ENCODE measurements around the gene PTPRM. TPM values are rescaled to one million over a fixed set of nuclear protein-coding genes. Genes with fewer than 3 reads are reported as not detected.

PTPRM gene
- total RNA-seq, 1 experiment from 2014 or later: 14.5 TPM

- TF ChIP-seq YY1 (IDR thresholded peaks at IDR 0.05; ENCODE audit: extremely low read depth, insufficient replicate concordance, low read depth, low read length): no peak
Observed at GRCh38 chr18:8229787-8230186, 662.7 kb downstream of the PTPRM start (continued).

- H2AFZ ChIP-seq (ENCODE audit: low read depth, low read length, poor library complexity, severe bottlenecking): no peak overlapping the region
- TF ChIP-seq ZBTB33 (IDR thresholded peaks at IDR 0.05; ENCODE audit: extremely low read depth, insufficient replicate concordance, low read length): no peak
- TF ChIP-seq YY1 (IDR thresholded peaks at IDR 0.05; ENCODE audit: extremely low read depth, insufficient replicate concordance, low read depth, low read length): no peak
- H4K20me1 ChIP-seq (ENCODE audit: insufficient read depth): no peaks in the 10 kb centered on the region
- ChIA-PET CTCF (no interaction called here), RAD21 (ENCODE audit: low non-redundant PET in 1 of 2, low total read pairs in 2 of 2, uncharacterized antibody in 2 of 2, unreplicated experiment in 2 of 2) (no interaction called here), POLR2A (no interaction called here)
- BruUV-seq (replicated peaks): no TSS peak
- H3K4me2 ChIP-seq (ENCODE audit: low read length): no peak overlapping the region
- no peaks in the 10 kb centered on the region for H3K4me1 ChIP-seq (ENCODE audit: control insufficient read depth in 1 of 2, insufficient read depth in 2 of 2, low read length in 2 of 2)
- DNase-seq (ENCODE audit: low read depth, low spot score): no peak
- no peaks in the 10 kb centered on the region for H3K36me3 ChIP-seq (ENCODE audit: control insufficient read depth in 1 of 2, insufficient read depth in 2 of 2, low read length in 2 of 2)
- no peaks in the 10 kb centered on the region for H3K27me3 ChIP-seq (ENCODE audit: insufficient read depth, low read length)
- H3K9me3 ChIP-seq (ENCODE audit: control insufficient read depth in 1 of 2, insufficient read depth in 1 of 2, low read depth in 1 of 2, low read length in 2 of 2): no peaks in the 10 kb centered on the region
- no peaks in the 10 kb centered on the region for H3K79me2 ChIP-seq (ENCODE audit: insufficient read depth, low read length)
- H3K9me2 ChIP-seq (ENCODE audit: insufficient read depth): no peaks in the 10 kb centered on the region
- no peak overlapping the region for H3K9ac ChIP-seq (ENCODE audit: low read length)
- H3K4me3 ChIP-seq (replicated peaks in 1 of 2; ENCODE audit: low read depth in 1 of 2, low read length in 2 of 2): no peak overlapping the region
- no peak for ATAC-seq
- intact Hi-C loops (cut with micrococcal nuclease): no loop called here
- H3K27ac ChIP-seq (ENCODE audit: low read depth, low read length): no peak overlapping the region
Observed at GRCh38 chr18:8231316-8231715, 664.2 kb downstream of the PTPRM start.

GRCh38 chr18:8232791-8233190 is 665.7 kb downstream of the PTPRM start:
- no peaks in the 10 kb centered on the region for H3K79me2 ChIP-seq (ENCODE audit: insufficient read depth, low read length)
- ChIA-PET RAD21 (ENCODE audit: low non-redundant PET in 1 of 2, low total read pairs in 2 of 2, uncharacterized antibody in 2 of 2, unreplicated experiment in 2 of 2) (no interaction called here), CTCF (no interaction called here), POLR2A (no interaction called here)
- intact Hi-C loops (cut with micrococcal nuclease): no loop called here
- H3K4me2 ChIP-seq (ENCODE audit: low read length): no peak overlapping the region
- H3K9ac ChIP-seq (ENCODE audit: low read length): no peak overlapping the region
- no peak overlapping the region for H2AFZ ChIP-seq (ENCODE audit: low read depth, low read length, poor library complexity, severe bottlenecking)
- BruUV-seq (replicated peaks): no TSS peak
- H3K27me3 ChIP-seq (ENCODE audit: insufficient read depth, low read length): no peaks in the 10 kb centered on the region
- no peaks in the 10 kb centered on the region for H3K4me1 ChIP-seq (ENCODE audit: control insufficient read depth in 1 of 2, insufficient read depth in 2 of 2, low read length in 2 of 2)
- no peak overlapping the region for H3K27ac ChIP-seq (ENCODE audit: low read depth, low read length)
- no peaks in the 10 kb centered on the region for H3K9me3 ChIP-seq (ENCODE audit: control insufficient read depth in 1 of 2, insufficient read depth in 1 of 2, low read depth in 1 of 2, low read length in 2 of 2)
- TF ChIP-seq FOSL1 (IDR thresholded peaks at IDR 0.05; ENCODE audit: low read depth) (no peak), YY1 (IDR thresholded peaks at IDR 0.05; ENCODE audit: extremely low read depth, insufficient replicate concordance, low read depth, low read length) (no peak), ZFX (IDR thresholded peaks at IDR 0.05) (no peak), CEBPB (IDR thresholded peaks at IDR 0.05; ENCODE audit: low read depth) (no peak), CBX3 (IDR thresholded peaks at IDR 0.05; ENCODE audit: low read depth) (no peak), EGR1 (IDR thresholded peaks at IDR 0.05; ENCODE audit: low read depth) (no peak)
- no peaks in the 10 kb centered on the region for H4K20me1 ChIP-seq (ENCODE audit: insufficient read depth)
- DNase-seq (ENCODE audit: low read depth, low spot score) (no peak), ATAC-seq (no peak)
- no peaks in the 10 kb centered on the region for H3K9me2 ChIP-seq (ENCODE audit: insufficient read depth)
- H3K4me3 ChIP-seq (replicated peaks in 1 of 2; ENCODE audit: low read depth in 1 of 2, low read length in 2 of 2): no peak overlapping the region
- no peaks in the 10 kb centered on the region for H3K36me3 ChIP-seq (ENCODE audit: control insufficient read depth in 1 of 2, insufficient read depth in 2 of 2, low read length in 2 of 2)

All from HCT116 (cell line).